KOPT-K1 (cell line): ENCODE measurements around the gene SOX21.
"Not testable (repeated sequence)": the region's sequence is repeated elsewhere in the genome, so short reads cannot be mapped to it uniquely, and the experiment has no call there.

Experiments used
- H3K27ac ChIP-seq: fragments of 200-600 bp; sonication (generic); 2 replicates; pipeline ENCODE4 v1.5.1; 2016; ENCODE audit warnings: antibody characterized with exemption, mild to moderate bottlenecking, low read depth, low read length; ENCODE audit not compliant: poor library complexity, severe bottlenecking
- H3K36me3 ChIP-seq: fragments of 200-600 bp; sonication (generic); 2 replicates; pipeline ENCODE4 v1.5.1; 2017; ENCODE audit warnings: antibody characterized with exemption, mild to moderate bottlenecking, low read length, moderate library complexity; ENCODE audit not compliant: insufficient read depth
- H3K9me3 ChIP-seq: fragments of 200-600 bp; sonication (generic); 2 replicates; pipeline ENCODE4 v1.5.1; 2017; ENCODE audit warnings: antibody characterized with exemption, low read length, mild to moderate bottlenecking; ENCODE audit not compliant: insufficient read depth, poor library complexity, severe bottlenecking

SOX21 gene

GRCh38 chr13:94712287-94712811 lies at the start of gene SOX21:
SOX21 (minus strand) TSS chr13:94712545; CDS start chr13:94712049, 496 bp downstream.
- H3K9me3 ChIP-seq, result peaks cover 26% of the 10 kb centered on the region
- no peaks in the 10 kb centered on the region for H3K36me3 ChIP-seq
- no peak within 1 kb of the TSS for H3K27ac ChIP-seq

GRCh38 chr13:94761407-94761806 lies 49.1 kb upstream of the SOX21 start:
- Histone ChIP-seq H3K27ac (no peak overlapping the region), H3K36me3 (no peaks in the 10 kb centered on the region), H3K9me3 (no peaks in the 10 kb centered on the region)

- Histone ChIP-seq H3K36me3 (no peaks in the 10 kb centered on the region), H3K27ac (no peak overlapping the region), H3K9me3 (no peaks in the 10 kb centered on the region)
These were observed 46.9 kb upstream of the SOX21 start for GRCh38 chr13:94759120-94759728.

- H3K27ac ChIP-seq, result no peak overlapping the region
- no peaks in the 10 kb centered on the region for H3K36me3 ChIP-seq
- no peaks in the 10 kb centered on the region for H3K9me3 ChIP-seq
These were observed 46.2 kb upstream of the SOX21 start for GRCh38 chr13:94758436-94758960.

- Histone ChIP-seq H3K9me3 (no peaks in the 10 kb centered on the region), H3K36me3 (no peaks in the 10 kb centered on the region), H3K27ac (no peak overlapping the region)
These were observed 41.0 kb upstream of the SOX21 start for GRCh38 chr13:94753327-94753726.

GRCh38 chr13:94749162-94749561 lies 36.8 kb upstream of the SOX21 start:
- no peaks in the 10 kb centered on the region for H3K9me3 ChIP-seq
- no peak overlapping the region for H3K27ac ChIP-seq
- no peaks in the 10 kb centered on the region for H3K36me3 ChIP-seq

- Histone ChIP-seq H3K27ac (no peak overlapping the region), H3K9me3 (no peaks in the 10 kb centered on the region), H3K36me3 (no peaks in the 10 kb centered on the region)
These were observed 26.9 kb upstream of the SOX21 start for GRCh38 chr13:94739235-94739634.

GRCh38 chr13:94731028-94731427 lies 18.7 kb upstream of the SOX21 start:
- no peaks in the 10 kb centered on the region for H3K36me3 ChIP-seq
- H3K27ac ChIP-seq, result no peak overlapping the region
- H3K9me3 ChIP-seq, result peaks cover 7% of the 10 kb centered on the region

- H3K9me3 ChIP-seq, H3K36me3 ChIP-seq, H3K27ac ChIP-seq: not testable (repeated sequence)
These were observed 17.6 kb upstream of the SOX21 start for GRCh38 chr13:94729941-94730340.

- Histone ChIP-seq H3K9me3 (peaks cover 7% of the 10 kb centered on the region), H3K36me3 (no peaks in the 10 kb centered on the region), H3K27ac (no peak overlapping the region)
These were observed 14.1 kb upstream of the SOX21 start for GRCh38 chr13:94726425-94726824.

- H3K36me3 ChIP-seq, result no peaks in the 10 kb centered on the region
- no peak overlapping the region for H3K27ac ChIP-seq
- H3K9me3 ChIP-seq, result peaks cover 7% of the 10 kb centered on the region
These were observed 10.4 kb upstream of the SOX21 start for GRCh38 chr13:94722609-94723345.

- H3K36me3 ChIP-seq, H3K27ac ChIP-seq, H3K9me3 ChIP-seq: not testable (repeated sequence)
These were observed 6.4 kb upstream of the SOX21 start for GRCh38 chr13:94718697-94719096.

- no peaks in the 10 kb centered on the region for H3K36me3 ChIP-seq
- peaks cover under 1% of the 10 kb centered on the region for H3K9me3 ChIP-seq
- no peak overlapping the region for H3K27ac ChIP-seq
These were observed 5.6 kb upstream of the SOX21 start for GRCh38 chr13:94717916-94718315.

GRCh38 chr13:94716016-94716415 lies 3.7 kb upstream of the SOX21 start:
- H3K36me3 ChIP-seq, result no peaks in the 10 kb centered on the region
- H3K9me3 ChIP-seq, result peaks cover 9% of the 10 kb centered on the region
- H3K27ac ChIP-seq, result no peak overlapping the region

- Histone ChIP-seq H3K27ac (no peak overlapping the region), H3K9me3 (peaks cover 19% of the 10 kb centered on the region), H3K36me3 (no peaks in the 10 kb centered on the region)
These were observed 1.3 kb upstream of the SOX21 start for GRCh38 chr13:94713561-94714182.
